ENCODE data around the gene NFATC2. TPM values are rescaled to one million over a fixed set of nuclear protein-coding genes. Genes with fewer than 3 reads are reported as not detected.

NFATC2 gene
- total RNA-seq, 1 experiment from 2014 or later, result 5.0 TPM

DNA sequence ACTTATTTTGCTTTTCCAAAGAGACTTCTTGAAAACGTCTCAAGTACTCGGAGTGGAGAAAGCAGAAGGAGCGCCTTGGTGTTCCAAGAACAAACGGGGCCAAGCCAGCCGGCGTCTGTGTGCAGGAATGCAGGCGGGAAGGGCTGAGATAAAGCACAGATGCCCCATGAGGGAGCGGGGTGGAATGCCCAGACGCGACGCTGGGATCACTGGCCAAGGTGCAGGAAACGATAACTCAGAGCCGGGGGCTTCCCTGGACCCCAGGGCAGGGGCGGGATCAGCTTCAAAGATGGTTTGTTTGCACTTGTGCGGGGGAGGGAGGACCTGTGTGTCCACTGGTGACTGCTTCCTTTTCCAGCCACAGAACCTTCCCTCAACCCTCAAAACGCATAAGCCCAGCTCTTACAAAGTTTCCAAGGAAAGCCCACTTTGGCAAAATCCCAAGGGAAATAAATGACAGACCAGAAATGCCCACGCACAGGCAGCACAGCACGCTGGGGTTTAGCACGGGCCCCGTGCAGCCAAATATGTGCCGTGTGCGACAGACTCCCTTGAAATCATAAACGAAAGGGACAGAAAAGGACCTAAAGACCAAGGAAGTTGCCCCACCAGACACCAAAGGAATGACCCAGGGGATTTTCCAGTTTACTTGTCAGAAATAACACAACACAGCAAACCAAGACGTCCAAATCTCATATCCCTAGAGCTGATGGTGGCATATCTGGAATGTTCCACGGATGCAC lies 113.9 kb downstream of the NFATC2 start:
- no peaks in the 10 kb centered on the region for H3K79me2 ChIP-seq (ENCODE audit: insufficient read depth, low read length)
- no peak overlapping the region for H3K4me2 ChIP-seq (ENCODE audit: low read length)
- no TSS peak for BruUV-seq (replicated peaks)
- intact Hi-C loops (cut with micrococcal nuclease), result no loop called here
- TF ChIP-seq SRF (IDR thresholded peaks at IDR 0.05; ENCODE audit: low read depth) (no peak), FOSL1 (IDR thresholded peaks at IDR 0.05; ENCODE audit: low read depth) (no peak), ZNF274 (IDR thresholded peaks at IDR 0.05; ENCODE audit: low read depth, low read length) (no peak), CEBPB (IDR thresholded peaks at IDR 0.05; ENCODE audit: low read depth) (no peak)
- H3K9me3 ChIP-seq (ENCODE audit: control insufficient read depth in 1 of 2, insufficient read depth in 1 of 2, low read depth in 1 of 2, low read length in 2 of 2), result no peaks in the 10 kb centered on the region
- H3K36me3 ChIP-seq (ENCODE audit: control insufficient read depth in 1 of 2, insufficient read depth in 2 of 2, low read length in 2 of 2), result no peaks in the 10 kb centered on the region
- no peak overlapping the region for H3K4me3 ChIP-seq (replicated peaks in 1 of 2; ENCODE audit: low read depth in 1 of 2, low read length in 2 of 2)
- no peaks in the 10 kb centered on the region for H3K27me3 ChIP-seq (ENCODE audit: insufficient read depth, low read length)
- H3K27ac ChIP-seq (ENCODE audit: low read depth, low read length), result no peak overlapping the region
- H3K9ac ChIP-seq (ENCODE audit: low read length), result no peak overlapping the region
- no peaks in the 10 kb centered on the region for H3K9me2 ChIP-seq (ENCODE audit: insufficient read depth)
- no peak overlapping the region for H2AFZ ChIP-seq (ENCODE audit: low read depth, low read length, poor library complexity, severe bottlenecking)
- H3K4me1 ChIP-seq (ENCODE audit: control insufficient read depth in 1 of 2, insufficient read depth in 2 of 2, low read length in 2 of 2), result peaks cover 0 to 9% of the 10 kb centered on the region in 2 experiments; a peak in 1 of 4 replicates
- ChIA-PET POLR2A (no interaction called here), RAD21 (ENCODE audit: low non-redundant PET in 1 of 2, low total read pairs in 2 of 2, uncharacterized antibody in 2 of 2, unreplicated experiment in 2 of 2) (no interaction called here), CTCF (no interaction called here)
- DNase-seq (ENCODE audit: low read depth, low spot score) (no peak), ATAC-seq (no peak)
- no peaks in the 10 kb centered on the region for H4K20me1 ChIP-seq (ENCODE audit: insufficient read depth)

DNA sequence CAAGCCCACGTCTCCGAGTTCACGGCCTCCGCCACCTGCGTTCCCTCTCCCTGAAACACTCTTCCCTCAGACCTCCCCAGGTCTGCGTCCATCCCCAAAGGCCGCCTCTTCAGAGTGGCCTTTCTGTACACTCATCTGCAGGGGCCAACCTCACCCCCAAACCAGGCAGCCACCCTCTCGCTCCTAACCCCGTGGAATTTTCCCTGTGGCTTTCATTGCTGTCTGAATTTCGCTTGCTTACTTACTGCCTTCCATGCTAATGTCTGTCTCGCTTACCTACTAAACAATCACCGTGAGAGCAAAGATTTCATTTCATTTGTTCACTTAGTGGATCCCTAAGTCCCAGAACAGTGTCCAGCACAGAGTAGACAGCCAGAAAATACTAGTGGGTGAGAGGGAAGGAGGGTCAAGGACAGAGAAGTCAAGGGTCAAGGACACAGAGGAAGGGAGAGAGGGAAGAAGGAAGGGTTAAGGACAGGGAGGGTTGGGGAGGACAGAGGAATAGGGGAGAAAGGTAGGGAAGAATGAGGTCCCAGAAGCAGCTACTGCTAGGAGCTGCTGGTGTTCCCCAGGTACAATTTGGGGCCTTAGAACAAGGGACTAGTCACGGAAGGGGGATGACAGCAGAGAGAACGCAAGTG lies 114.7 kb downstream of the NFATC2 start:
- Histone ChIP-seq H3K4me1 (ENCODE audit: control insufficient read depth in 1 of 2, insufficient read depth in 2 of 2, low read length in 2 of 2) (peaks cover 0 to 2% of the 10 kb centered on the region in 2 experiments; a peak in 1 of 4 replicates), H3K27me3 (ENCODE audit: insufficient read depth, low read length) (no peaks in the 10 kb centered on the region), H2AFZ (ENCODE audit: low read depth, low read length, poor library complexity, severe bottlenecking) (no peak overlapping the region), H3K36me3 (ENCODE audit: control insufficient read depth in 1 of 2, insufficient read depth in 2 of 2, low read length in 2 of 2) (no peaks in the 10 kb centered on the region), H3K9me3 (ENCODE audit: control insufficient read depth in 1 of 2, insufficient read depth in 1 of 2, low read depth in 1 of 2, low read length in 2 of 2) (no peaks in the 10 kb centered on the region), H3K27ac (ENCODE audit: low read depth, low read length) (no peak overlapping the region), H3K9ac (ENCODE audit: low read length) (no peak overlapping the region), H4K20me1 (ENCODE audit: insufficient read depth) (no peaks in the 10 kb centered on the region), H3K9me2 (ENCODE audit: insufficient read depth) (no peaks in the 10 kb centered on the region), H3K4me2 (ENCODE audit: low read length) (no peak overlapping the region), H3K79me2 (ENCODE audit: insufficient read depth, low read length) (no peaks in the 10 kb centered on the region), H3K4me3 (replicated peaks in 1 of 2; ENCODE audit: low read depth in 1 of 2, low read length in 2 of 2) (no peak overlapping the region)
- POLR2A ChIA-PET, result no interaction called here
- TF ChIP-seq TCF7L2 (IDR thresholded peaks at IDR 0.05; ENCODE audit: borderline replicate concordance, extremely low read depth, insufficient read depth, insufficient read length) (no peak), SRF (IDR thresholded peaks at IDR 0.05; ENCODE audit: low read depth) (no peak), SP1 (IDR thresholded peaks at IDR 0.05; ENCODE audit: low read depth) (no peak)
- TF ChIP-seq, protein P1, sequence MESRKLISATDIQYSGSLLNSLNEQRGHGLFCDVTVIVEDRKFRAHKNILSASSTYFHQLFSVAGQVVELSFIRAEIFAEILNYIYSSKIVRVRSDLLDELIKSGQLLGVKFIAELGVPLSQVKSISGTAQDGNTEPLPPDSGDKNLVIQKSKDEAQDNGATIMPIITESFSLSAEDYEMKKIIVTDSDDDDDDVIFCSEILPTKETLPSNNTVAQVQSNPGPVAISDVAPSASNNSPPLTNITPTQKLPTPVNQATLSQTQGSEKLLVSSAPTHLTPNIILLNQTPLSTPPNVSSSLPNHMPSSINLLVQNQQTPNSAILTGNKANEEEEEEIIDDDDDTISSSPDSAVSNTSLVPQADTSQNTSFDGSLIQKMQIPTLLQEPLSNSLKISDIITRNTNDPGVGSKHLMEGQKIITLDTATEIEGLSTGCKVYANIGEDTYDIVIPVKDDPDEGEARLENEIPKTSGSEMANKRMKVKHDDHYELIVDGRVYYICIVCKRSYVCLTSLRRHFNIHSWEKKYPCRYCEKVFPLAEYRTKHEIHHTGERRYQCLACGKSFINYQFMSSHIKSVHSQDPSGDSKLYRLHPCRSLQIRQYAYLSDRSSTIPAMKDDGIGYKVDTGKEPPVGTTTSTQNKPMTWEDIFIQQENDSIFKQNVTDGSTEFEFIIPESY (IDR thresholded peaks at IDR 0.05; ENCODE audit: extremely low read depth, insufficient replicate concordance, low read length), result no peak
- DNase-seq (ENCODE audit: low read depth, low spot score) (no peak), ATAC-seq (no peak)
- RAD21 ChIA-PET (ENCODE audit: low non-redundant PET in 1 of 2, low total read pairs in 2 of 2, uncharacterized antibody in 2 of 2, unreplicated experiment in 2 of 2), result no interaction called here
- no TSS peak for BruUV-seq (replicated peaks)
- intact Hi-C loops (cut with micrococcal nuclease), result no loop called here
- CTCF ChIA-PET, result no interaction called here

Data from HCT116 (cell line).